Stimulated activated CD4-positive, alpha-beta T cell treated with anti-CD3 and anti-CD28 coated beads, Interleukin-4, amount 100 ng/mL, for 48 hours (primary cell): ENCODE measurements around the gene PACS1.
"Not testable (repeated sequence)": the region's sequence is repeated elsewhere in the genome, so short reads cannot be mapped to it uniquely, and the experiment has no call there.

Experiments used
- DNase-seq, 2 donors: peaks; one replicate each; pipeline ENCODE4 v3.0.0-alpha.2; 2020; ENCODE audit warnings: low read depth in 2 of 2

The PACS1 gene

GRCh38 chr11:66069715-66070603 lies at the start of gene PACS1:
TSS of gene PACS1 (plus strand) at chr11:66070272. CDS start at chr11:66070487, 215 bp downstream.
- DNase-seq: peak; percentile 56 to 60

GRCh38 chr11:66020618-66021357 lies 49.3 kb upstream of the PACS1 start:
- DNase-seq: no peak

GRCh38 chr11:66022401-66023185 lies 47.5 kb upstream of the PACS1 start:
- DNase-seq: peak; percentile 63 to 87

DNA sequence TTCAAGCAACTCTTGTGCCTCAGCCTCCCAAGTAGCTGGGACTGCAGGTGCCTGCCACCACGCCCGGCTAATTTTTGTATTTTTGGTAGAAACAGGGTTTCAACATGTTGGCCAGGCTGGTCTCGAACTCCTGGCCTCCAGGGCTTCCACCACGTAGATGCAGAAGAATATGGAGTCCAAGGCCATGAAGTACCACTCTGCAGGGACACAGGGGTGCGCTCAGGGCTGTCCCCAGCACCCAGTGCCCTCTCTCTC lies 47.0 kb upstream of the PACS1 start:
- not testable (repeated sequence) for DNase-seq

DNA sequence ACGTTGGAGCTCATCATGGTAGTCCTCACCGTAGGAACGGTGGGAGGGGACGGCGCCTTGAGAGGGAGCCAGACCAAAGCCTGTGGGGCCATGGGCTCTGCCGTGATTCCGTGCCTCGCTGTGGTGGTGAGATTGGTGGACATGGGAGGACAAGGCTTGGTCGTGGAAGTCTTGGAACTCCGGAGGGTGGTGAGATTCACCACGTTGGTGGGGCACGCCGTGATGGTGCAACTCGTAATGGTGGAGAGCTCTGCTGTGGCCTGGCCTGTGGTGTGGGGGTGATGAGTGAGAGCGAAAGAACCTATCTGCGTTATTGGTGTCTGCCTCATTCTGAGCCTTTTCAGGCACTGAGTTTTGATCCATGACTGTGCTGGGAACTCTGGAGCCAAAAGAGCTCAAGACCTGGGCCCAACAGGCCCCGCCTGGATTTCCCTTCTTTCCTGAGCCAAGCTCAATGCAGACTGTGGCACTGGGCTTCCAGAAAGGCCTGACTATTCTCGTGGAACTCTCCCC lies 44.0 kb upstream of the PACS1 start, which contains the start of gene CATSPER1:
Gene CATSPER1 (minus strand): TSS at position 463 of the 513 bp plus-strand sequence. CDS start 100 bp downstream, at position 363.
- DNase-seq: no peak

GRCh38 chr11:66032957-66033735 lies 36.9 kb upstream of the PACS1 start:
- no peak for DNase-seq

GRCh38 chr11:66035653-66036333 lies 34.3 kb upstream of the PACS1 start:
- no peak for DNase-seq

- DNase-seq: no peak
Observed at GRCh38 chr11:66036334-66036710, 33.8 kb upstream of the PACS1 start.

DNA sequence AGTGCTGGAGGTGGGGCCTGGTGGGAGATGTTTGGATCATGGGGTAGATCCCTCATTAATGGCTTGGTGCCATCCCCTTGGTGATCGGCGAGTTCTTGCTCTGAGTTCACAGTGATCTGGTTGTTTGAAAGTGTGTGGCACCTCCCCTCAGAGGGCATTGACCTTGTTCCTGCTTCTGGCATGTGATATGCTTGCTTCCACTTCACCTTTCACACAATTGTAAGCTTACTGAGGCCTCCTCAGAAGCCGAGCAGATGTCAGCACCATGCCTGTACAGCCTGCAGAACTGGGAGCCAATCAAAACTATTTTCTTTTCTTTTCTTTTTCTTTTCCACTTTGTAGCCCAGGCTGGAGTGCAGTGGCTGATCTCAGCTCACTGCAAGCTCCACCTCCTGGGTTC lies 32.7 kb upstream of the PACS1 start:
- no peak for DNase-seq

DNA sequence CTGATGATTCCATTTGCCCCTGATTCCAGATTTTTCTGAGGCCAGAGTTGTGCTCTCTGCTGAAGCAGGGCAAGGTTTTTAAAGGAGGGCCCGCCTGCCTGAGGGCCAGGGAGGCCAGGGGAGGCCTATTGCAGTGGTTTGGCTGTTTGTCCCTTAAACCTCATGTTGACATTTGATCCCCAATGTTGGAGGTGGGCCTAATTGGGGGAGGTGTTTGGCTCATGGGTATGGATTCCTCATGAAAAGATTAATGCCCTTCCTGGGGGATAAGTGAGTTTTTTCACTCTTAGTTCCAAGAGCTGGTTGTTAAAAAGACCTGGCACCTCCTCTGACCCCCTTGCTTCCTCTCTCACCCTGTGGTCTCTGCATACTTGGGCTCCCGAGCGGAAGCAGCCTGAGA lies 30.3 kb upstream of the PACS1 start:
- no peak for DNase-seq

- DNase-seq: no peak
Observed at GRCh38 chr11:66042227-66042995, 27.7 kb upstream of the PACS1 start.

- no peak for DNase-seq
Observed at GRCh38 chr11:66042996-66043906, 26.8 kb upstream of the PACS1 start.

- no peak for DNase-seq
Observed at GRCh38 chr11:66044757-66045156, 25.3 kb upstream of the PACS1 start.

- DNase-seq: peak; percentile 78 to 85
Observed at GRCh38 chr11:66045177-66045639, 24.9 kb upstream of the PACS1 start.

GRCh38 chr11:66046901-66047300 lies 23.2 kb upstream of the PACS1 start:
- DNase-seq: no peak

GRCh38 chr11:66047541-66048365 lies 22.3 kb upstream of the PACS1 start:
- no peak for DNase-seq

DNA sequence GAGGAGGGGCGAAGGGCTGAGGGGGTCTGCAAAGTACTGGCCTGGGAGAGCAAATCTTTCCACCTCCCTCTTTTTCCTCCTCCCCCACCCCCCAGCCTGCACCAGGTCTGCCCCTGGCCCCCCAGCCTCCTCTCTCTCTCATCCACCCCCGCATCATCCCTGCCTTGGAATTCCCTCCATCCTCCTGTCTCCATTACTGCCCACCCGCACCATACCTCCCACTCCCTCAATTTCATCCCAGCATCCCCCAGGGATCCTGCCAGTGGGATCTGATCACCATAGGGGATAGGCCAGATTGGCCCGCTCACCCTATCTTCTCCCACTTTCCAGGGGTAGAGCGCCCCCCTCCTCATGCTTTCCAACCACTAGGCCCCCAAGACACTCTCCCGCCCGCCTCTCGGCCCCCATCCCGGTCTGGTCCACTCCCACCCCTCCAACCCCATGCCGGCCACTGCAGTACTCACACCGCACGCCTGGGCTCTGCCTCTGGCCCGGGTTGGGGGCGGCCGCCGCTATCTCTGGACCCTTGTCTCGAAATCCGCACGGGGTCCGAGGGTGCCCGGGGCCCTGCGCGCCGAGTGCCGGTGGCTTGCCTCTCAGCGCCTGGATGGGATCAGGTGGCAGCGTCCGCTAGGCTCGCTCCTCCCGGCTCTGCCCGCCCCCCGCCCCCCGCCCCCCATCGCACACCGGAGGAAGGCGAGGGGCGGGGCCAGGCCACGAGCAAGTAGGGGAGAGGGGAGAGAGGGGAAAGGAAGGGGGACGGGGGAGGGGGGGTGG lies 21.3 kb upstream of the PACS1 start, which contains the start of gene GAL3ST3:
Gene GAL3ST3 (minus strand): TSS at position 615 of the 777 bp plus-strand sequence. CDS start 3,746 bp downstream, outside the sequence.
- no peak for DNase-seq
